ENCODE results near the gene ZNF264.
A peak's percentile ranks its signal among the peaks of the same experiment; 100 is the strongest.

The ZNF264 gene

GRCh38 chr19:57210381-57210780 is 19.1 kb downstream of the ZNF264 start:
- no peaks in the 10 kb centered on the region for H3K27me3 Mint-ChIP-seq
- no peaks in the 10 kb centered on the region for H3K9me3 Mint-ChIP-seq
- H3K4me3 Mint-ChIP-seq = no peak overlapping the region
- no peak overlapping the region for H3K27ac Mint-ChIP-seq (ENCODE audit: low read depth)
- no peak for ATAC-seq (replicated peaks; ENCODE audit: extremely low read depth, poor library complexity, severe bottlenecking)
- DNase-seq (ENCODE audit: low spot score in 2 of 2) = no peak
- H3K36me3 Mint-ChIP-seq (ENCODE audit: insufficient read depth) = peaks cover 39% of the 10 kb centered on the region
- H3K4me1 Mint-ChIP-seq = peaks cover 5% of the 10 kb centered on the region

- Mint-ChIP-seq H3K27ac (ENCODE audit: low read depth) (no peak overlapping the region), H3K27me3 (no peaks in the 10 kb centered on the region), H3K4me1 (peaks cover 12% of the 10 kb centered on the region), H3K36me3 (ENCODE audit: insufficient read depth) (peaks cover 37% of the 10 kb centered on the region), H3K9me3 (no peaks in the 10 kb centered on the region), H3K4me3 (no peak overlapping the region)
- DNase-seq (ENCODE audit: low spot score in 2 of 2) (no peak), ATAC-seq (replicated peaks; ENCODE audit: extremely low read depth, poor library complexity, severe bottlenecking) (no peak)
Observed at GRCh38 chr19:57212109-57212508, 20.8 kb downstream of the ZNF264 start.

GRCh38 chr19:57227502-57227901 is 36.2 kb downstream of the ZNF264 start:
- Mint-ChIP-seq H3K4me3 (no peak overlapping the region), H3K36me3 (ENCODE audit: insufficient read depth) (no peaks in the 10 kb centered on the region), H3K27ac (ENCODE audit: low read depth) (no peak overlapping the region), H3K27me3 (no peaks in the 10 kb centered on the region), H3K9me3 (no peaks in the 10 kb centered on the region), H3K4me1 (no peaks in the 10 kb centered on the region)
- DNase-seq (ENCODE audit: low spot score in 2 of 2) = no peak
- no peak for ATAC-seq (replicated peaks; ENCODE audit: extremely low read depth, poor library complexity, severe bottlenecking)

- ATAC-seq (replicated peaks; ENCODE audit: extremely low read depth, poor library complexity, severe bottlenecking) (no peak), DNase-seq (ENCODE audit: low spot score in 2 of 2) (no peak)
- no peak overlapping the region for H3K4me3 Mint-ChIP-seq
- no peaks in the 10 kb centered on the region for H3K9me3 Mint-ChIP-seq
- H3K36me3 Mint-ChIP-seq (ENCODE audit: insufficient read depth) = no peaks in the 10 kb centered on the region
- H3K27ac Mint-ChIP-seq (ENCODE audit: low read depth) = no peak overlapping the region
- H3K4me1 Mint-ChIP-seq = no peaks in the 10 kb centered on the region
- H3K27me3 Mint-ChIP-seq = no peaks in the 10 kb centered on the region
Observed at GRCh38 chr19:57231686-57232085, 40.4 kb downstream of the ZNF264 start.

- H3K9me3 Mint-ChIP-seq = no peaks in the 10 kb centered on the region
- no peak overlapping the region for H3K4me3 Mint-ChIP-seq
- H3K4me1 Mint-ChIP-seq = no peaks in the 10 kb centered on the region
- ATAC-seq (replicated peaks; ENCODE audit: extremely low read depth, poor library complexity, severe bottlenecking) = no peak
- no peaks in the 10 kb centered on the region for H3K27me3 Mint-ChIP-seq
- no peak overlapping the region for H3K27ac Mint-ChIP-seq (ENCODE audit: low read depth)
- no peak for DNase-seq (ENCODE audit: low spot score in 2 of 2)
- H3K36me3 Mint-ChIP-seq (ENCODE audit: insufficient read depth) = no peaks in the 10 kb centered on the region
Observed at GRCh38 chr19:57233207-57233606, 41.9 kb downstream of the ZNF264 start.

GRCh38 chr19:57239982-57240310 is 48.6 kb downstream of the ZNF264 start:
- peak overlapping the region; percentile 87 for H3K4me3 Mint-ChIP-seq
- H3K27me3 Mint-ChIP-seq = no peaks in the 10 kb centered on the region
- no peaks in the 10 kb centered on the region for H3K9me3 Mint-ChIP-seq
- H3K27ac Mint-ChIP-seq (ENCODE audit: low read depth) = peak overlapping the region; percentile 99
- no peak for DNase-seq (ENCODE audit: low spot score in 2 of 2)
- ATAC-seq (replicated peaks; ENCODE audit: extremely low read depth, poor library complexity, severe bottlenecking) = no peak
- H3K4me1 Mint-ChIP-seq = peaks cover 40% of the 10 kb centered on the region
- peaks cover 17% of the 10 kb centered on the region for H3K36me3 Mint-ChIP-seq (ENCODE audit: insufficient read depth)

GRCh38 chr19:57240311-57241090 is 49.2 kb downstream of the ZNF264 start, which contains the start of gene ZNF805:
Gene ZNF805 (plus strand): TSS chr19:57240632. CDS start chr19:57240892, 260 bp downstream.
- H3K27me3 Mint-ChIP-seq = no peaks in the 10 kb centered on the region
- H3K4me1 Mint-ChIP-seq = peaks cover 44% of the 10 kb centered on the region
- DNase-seq (ENCODE audit: low spot score in 2 of 2) = peak; percentile 92 to 93
- peak within 1 kb of the TSS; percentile 87 for H3K4me3 Mint-ChIP-seq
- peak; percentile 92 for ATAC-seq (replicated peaks; ENCODE audit: extremely low read depth, poor library complexity, severe bottlenecking)
- H3K36me3 Mint-ChIP-seq (ENCODE audit: insufficient read depth) = peaks cover 18% of the 10 kb centered on the region
- peak within 1 kb of the TSS; percentile 99 for H3K27ac Mint-ChIP-seq (ENCODE audit: low read depth)
- H3K9me3 Mint-ChIP-seq = no peaks in the 10 kb centered on the region

- no peak for DNase-seq (ENCODE audit: low spot score in 2 of 2)
- H3K4me3 Mint-ChIP-seq = peak overlapping the region; percentile 87
- H3K27ac Mint-ChIP-seq (ENCODE audit: low read depth) = peak overlapping the region; percentile 99
- H3K36me3 Mint-ChIP-seq (ENCODE audit: insufficient read depth) = peaks cover 23% of the 10 kb centered on the region
- H3K9me3 Mint-ChIP-seq = no peaks in the 10 kb centered on the region
- no peak for ATAC-seq (replicated peaks; ENCODE audit: extremely low read depth, poor library complexity, severe bottlenecking)
- no peaks in the 10 kb centered on the region for H3K27me3 Mint-ChIP-seq
- peaks cover 44% of the 10 kb centered on the region for H3K4me1 Mint-ChIP-seq
Observed at GRCh38 chr19:57241176-57241575, 49.9 kb downstream of the ZNF264 start.

GRCh38 chr19:57242821-57243220 is 51.5 kb downstream of the ZNF264 start:
- Mint-ChIP-seq H3K4me1 (peaks cover 44% of the 10 kb centered on the region), H3K36me3 (ENCODE audit: insufficient read depth) (peaks cover 34% of the 10 kb centered on the region), H3K27ac (ENCODE audit: low read depth) (no peak overlapping the region), H3K4me3 (no peak overlapping the region), H3K9me3 (no peaks in the 10 kb centered on the region), H3K27me3 (no peaks in the 10 kb centered on the region)
- ATAC-seq (replicated peaks; ENCODE audit: extremely low read depth, poor library complexity, severe bottlenecking) (no peak), DNase-seq (ENCODE audit: low spot score in 2 of 2) (no peak)

- Mint-ChIP-seq H3K36me3 (ENCODE audit: insufficient read depth) (peaks cover 34% of the 10 kb centered on the region), H3K4me1 (peaks cover 44% of the 10 kb centered on the region)
Observed at GRCh38 chr19:57244513-57244912, 53.2 kb downstream of the ZNF264 start.

GRCh38 chr19:57245066-57245465 is 53.8 kb downstream of the ZNF264 start:
- H3K4me3 Mint-ChIP-seq = no peak overlapping the region
- no peaks in the 10 kb centered on the region for H3K27me3 Mint-ChIP-seq
- ATAC-seq (replicated peaks; ENCODE audit: extremely low read depth, poor library complexity, severe bottlenecking) = no peak
- peaks cover 40% of the 10 kb centered on the region for H3K4me1 Mint-ChIP-seq
- no peaks in the 10 kb centered on the region for H3K9me3 Mint-ChIP-seq
- H3K27ac Mint-ChIP-seq (ENCODE audit: low read depth) = no peak overlapping the region
- peaks cover 34% of the 10 kb centered on the region for H3K36me3 Mint-ChIP-seq (ENCODE audit: insufficient read depth)
- no peak for DNase-seq (ENCODE audit: low spot score in 2 of 2)

More at GRCh38 chr19:57244513-57244912, 53.2 kb downstream of the ZNF264 start:
- H3K27me3 Mint-ChIP-seq = no peaks in the 10 kb centered on the region
- ATAC-seq (replicated peaks; ENCODE audit: extremely low read depth, poor library complexity, severe bottlenecking) = no peak
- no peak overlapping the region for H3K27ac Mint-ChIP-seq (ENCODE audit: low read depth)
- DNase-seq (ENCODE audit: low spot score in 2 of 2) = no peak
- no peak overlapping the region for H3K4me3 Mint-ChIP-seq
- H3K9me3 Mint-ChIP-seq = no peaks in the 10 kb centered on the region

GRCh38 chr19:57245959-57246358 is 54.7 kb downstream of the ZNF264 start:
- H3K4me3 Mint-ChIP-seq = no peak overlapping the region
- ATAC-seq (replicated peaks; ENCODE audit: extremely low read depth, poor library complexity, severe bottlenecking) (no peak), DNase-seq (ENCODE audit: low spot score in 2 of 2) (no peak)
- no peaks in the 10 kb centered on the region for H3K9me3 Mint-ChIP-seq
- H3K27me3 Mint-ChIP-seq = no peaks in the 10 kb centered on the region
- no peak overlapping the region for H3K27ac Mint-ChIP-seq (ENCODE audit: low read depth)
- peaks cover 35% of the 10 kb centered on the region for H3K36me3 Mint-ChIP-seq (ENCODE audit: insufficient read depth)
- peaks cover 40% of the 10 kb centered on the region for H3K4me1 Mint-ChIP-seq

GRCh38 chr19:57248646-57249045 is 57.3 kb downstream of the ZNF264 start:
- DNase-seq (ENCODE audit: low spot score in 2 of 2) (no peak), ATAC-seq (replicated peaks; ENCODE audit: extremely low read depth, poor library complexity, severe bottlenecking) (no peak)
- peaks cover 25% of the 10 kb centered on the region for H3K4me1 Mint-ChIP-seq
- H3K4me3 Mint-ChIP-seq = no peak overlapping the region
- no peaks in the 10 kb centered on the region for H3K9me3 Mint-ChIP-seq
- no peaks in the 10 kb centered on the region for H3K27me3 Mint-ChIP-seq
- H3K36me3 Mint-ChIP-seq (ENCODE audit: insufficient read depth) = peaks cover 55% of the 10 kb centered on the region
- H3K27ac Mint-ChIP-seq (ENCODE audit: low read depth) = no peak overlapping the region
